Islet precursor cell (in vitro differentiated cells): Measurements from ENCODE around the gene RAB4B.
A peak's percentile ranks its signal among the peaks of the same experiment; 100 is the strongest.
"Not testable (repeated sequence)": the region's sequence is repeated elsewhere in the genome, so short reads cannot be mapped to it uniquely, and the experiment has no call there.

ENCODE experiments used
- DNase-seq: peaks from one replicate; pipeline ENCODE4 v3.0.0-alpha.2; 2018

RAB4B gene

GRCh38 chr19:40777937-40778705, at the start of gene RAB4B:
Gene RAB4B (plus strand): TSS chr19:40778247. CDS start chr19:40778376, 129 bp downstream.
- peak; percentile 100 for DNase-seq

- not testable (repeated sequence) for DNase-seq
Measured at GRCh38 chr19:40730065-40730464, 48.0 kb upstream of the RAB4B start.

- DNase-seq, result not testable (repeated sequence)
Measured at GRCh38 chr19:40732304-40732703, 45.7 kb upstream of the RAB4B start.

- no peak for DNase-seq
Measured at GRCh38 chr19:40733149-40733548, 44.9 kb upstream of the RAB4B start.

GRCh38 chr19:40735013-40735771, 42.9 kb upstream of the RAB4B start:
- DNase-seq, result no peak

- DNase-seq, result no peak
Measured at GRCh38 chr19:40736661-40737060, 41.4 kb upstream of the RAB4B start.

GRCh38 chr19:40737102-40737644, 40.9 kb upstream of the RAB4B start:
- no peak for DNase-seq

- DNase-seq, result no peak
Measured at GRCh38 chr19:40739030-40739839, 38.8 kb upstream of the RAB4B start.

GRCh38 chr19:40739871-40740703, 38.0 kb upstream of the RAB4B start:
- no peak for DNase-seq

GRCh38 chr19:40740747-40741146, 37.3 kb upstream of the RAB4B start:
- DNase-seq, result no peak

- DNase-seq, result no peak
Measured at GRCh38 chr19:40741527-40742390, 36.3 kb upstream of the RAB4B start.

- no peak for DNase-seq
Measured at GRCh38 chr19:40742477-40742876, 35.6 kb upstream of the RAB4B start.

- no peak for DNase-seq
Measured at GRCh38 chr19:40742886-40743285, 35.2 kb upstream of the RAB4B start.

- no peak for DNase-seq
Measured at GRCh38 chr19:40743926-40744325, 34.1 kb upstream of the RAB4B start.

GRCh38 chr19:40744554-40745401, 33.3 kb upstream of the RAB4B start:
- DNase-seq, result peak; percentile 84

- no peak for DNase-seq
Measured at GRCh38 chr19:40745402-40745780, 32.7 kb upstream of the RAB4B start.

GRCh38 chr19:40747536-40747935, 30.5 kb upstream of the RAB4B start:
- no peak for DNase-seq

GRCh38 chr19:40750058-40750873, 27.8 kb upstream of the RAB4B start, which contains the start of gene ACTMAP:
Gene ACTMAP (minus strand): TSS chr19:40750477. CDS start chr19:40749803, 674 bp downstream.
- DNase-seq, result peak; percentile 100
